SH-SY5Y (cell line): ENCODE data around the gene ATP4A.

ENCODE experiments used
- GATA2 ChIP-seq: IDR thresholded peaks from 2 replicates; pipeline ENCODE4 v1.6.1; 2011; ENCODE audit warnings: mild to moderate bottlenecking, low read depth, low read length
- GATA3 ChIP-seq: IDR thresholded peaks from 2 replicates; pipeline ENCODE4 v1.6.1; 2011; ENCODE audit warnings: low read depth, mild to moderate bottlenecking, low read length, moderate library complexity

DNA sequence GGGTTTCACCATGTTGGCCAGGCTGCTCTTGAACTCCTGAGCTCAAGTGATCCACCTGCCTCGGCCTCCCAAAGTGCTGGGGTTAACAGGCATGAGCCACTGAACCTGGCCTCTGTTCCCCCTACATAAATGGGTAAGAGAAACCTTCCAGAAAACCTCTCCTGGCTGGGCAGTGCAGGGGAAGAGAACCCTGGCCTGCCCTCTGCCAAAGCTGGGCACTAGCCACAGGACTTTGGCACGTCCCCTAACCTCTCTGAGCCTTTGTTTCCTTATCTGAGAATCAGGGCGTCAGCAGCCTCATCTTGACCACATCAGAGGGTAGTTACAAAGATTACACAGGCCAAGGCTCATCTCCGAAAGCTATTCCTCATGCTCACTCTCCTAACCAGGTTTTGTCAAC, 37.6 kb downstream of the ATP4A start:
- TF ChIP-seq GATA2, result no peak
- TF ChIP-seq GATA3, result no peak
